HepG2 (cell line): Measurements from ENCODE around the gene RNGTT. TPM values are rescaled to one million over a fixed set of nuclear protein-coding genes. Genes with fewer than 3 reads are reported as not detected.

Experiments used
- ATAC-seq: fragments of 200-7000 bp; cut with Tn5 transposase; 3 replicates; pipeline ENCODE4 v1.9.1; 2020; ENCODE audit warnings: mild to moderate bottlenecking, moderate library complexity
- BruUV-seq: library from RNA; stranded (reverse); fragments of 400-500 nt; replicated peaks from 2 replicates; lab custom pipeline; 2021; lab: Mats Ljungman, UMichigan
- CTCF ChIA-PET: fragments of 300-600 bp; formaldehyde crosslinking; extraction: SDS; loops from one replicate; lab custom pipeline; 2021; ENCODE audit warnings: low total read pairs, inconsistent platforms, low intra/inter-chr PET ratio; lab: Yijun Ruan, JAX
- POLR2A ChIA-PET: fragments of 350-600 bp; sonication (Branson Sonifier 250); formaldehyde crosslinking; loops from one replicate; lab custom pipeline; 2020; ENCODE audit warnings: antibody characterized with exemption, inconsistent platforms; lab: Yijun Ruan, JAX
- DNase-seq: peaks from one replicate; pipeline ENCODE4 v3.0.0-alpha.2; 2015; ENCODE audit warnings: low spot score
- FAIRE-seq: peaks from 3 replicates; lab custom pipeline; 2011; peaks lifted over from hg19 to GRCh38; lab: Jason Lieb, UNC
- H2AFZ ChIP-seq: one replicate; pipeline ENCODE4 v1.6.1; 2011; ENCODE audit warnings: low read length, inconsistent platforms
- H3K27ac ChIP-seq: fragments of 300-600 bp; 3 replicates; pipeline ENCODE4 v1.8.0; 2011; ENCODE audit warnings: mixed run types, mild to moderate bottlenecking, mixed read lengths, low read length, inconsistent platforms; ENCODE audit not compliant: insufficient read depth; ENCODE audit errors: extremely low read length
- H3K27me3 ChIP-seq, 2 experiments: fragments of 200-600 bp in 1 of 2; 2 replicates in 1 of 2; 3 replicates in 1 of 2; pipeline versions ENCODE4 v1.6.0 to v1.8.0; 2011; ENCODE audit warnings: low read length in 2 of 2, mild to moderate bottlenecking in 2 of 2, moderate library complexity in 2 of 2, inconsistent platforms in 1 of 2; ENCODE audit not compliant: insufficient read depth in 2 of 2, control insufficient read depth in 1 of 2
- H3K36me3 ChIP-seq, 2 experiments: fragments of 200-600 bp in 1 of 2; replicated peaks in 1 of 2; 2 replicates in 1 of 2; 3 replicates in 1 of 2; pipeline versions ENCODE4 v1.5.1 to v1.8.0; 2011; ENCODE audit warnings: low read length in 2 of 2, inconsistent platforms in 1 of 2; ENCODE audit not compliant: insufficient read depth in 2 of 2, control insufficient read depth in 1 of 2
- H3K4me1 ChIP-seq: 2 replicates; pipeline ENCODE4 v1.5.1; 2012; ENCODE audit warnings: low read length, inconsistent platforms; ENCODE audit not compliant: insufficient read depth
- H3K4me2 ChIP-seq: 2 replicates; pipeline ENCODE4 v1.6.0; 2011; ENCODE audit warnings: low read depth, low read length, inconsistent platforms
- H3K4me3 ChIP-seq, 3 experiments: fragments of 200-600 bp in 1 of 3; sonication (generic), shearing (Covaris generic) in 1 of 3; replicated peaks in 1 of 3; 2 replicates each; pipeline ENCODE4 v1.5.1; 2011 to 2016; ENCODE audit warnings: low read length in 3 of 3, inconsistent platforms in 2 of 3, low read depth in 2 of 3, mild to moderate bottlenecking in 2 of 3, control low read depth in 1 of 3, mixed read lengths in 1 of 3; ENCODE audit not compliant: insufficient read depth in 1 of 3
- H3K79me2 ChIP-seq: one replicate; pipeline ENCODE4 v1.6.1; 2011; ENCODE audit warnings: low read length, inconsistent platforms; ENCODE audit not compliant: insufficient read depth
- H3K9ac ChIP-seq: 2 replicates; pipeline ENCODE4 v1.6.0; 2011; ENCODE audit warnings: mild to moderate bottlenecking, low read depth, low read length, inconsistent platforms; ENCODE audit not compliant: insufficient read depth
- H3K9me3 ChIP-seq: 2 replicates; pipeline ENCODE4 v1.5.1; 2012; ENCODE audit warnings: mild to moderate bottlenecking, low read length
- H4K20me1 ChIP-seq: 2 replicates; pipeline ENCODE4 v1.6.0; 2011; ENCODE audit warnings: inconsistent platforms, mild to moderate bottlenecking, low read length, moderate library complexity; ENCODE audit not compliant: insufficient read depth
- ATF5 ChIP-seq: sonication (generic); formaldehyde crosslinking; IDR thresholded peaks from 2 replicates; pipeline ENCODE4 v1.4.0; 2020; ENCODE audit warnings: mild to moderate bottlenecking, low read depth, missing genetic modification reagents
- CTCF ChIP-seq: sonication (generic); formaldehyde crosslinking; IDR thresholded peaks from 2 replicates; pipeline ENCODE4 v1.5.0; 2020; ENCODE audit warnings: mild to moderate bottlenecking, missing genetic modification reagents, moderate library complexity
- ELF4 ChIP-seq: sonication (generic); formaldehyde crosslinking; IDR thresholded peaks from 2 replicates; pipeline ENCODE4 v1.5.0; 2020; ENCODE audit warnings: missing genetic modification reagents, mild to moderate bottlenecking, moderate library complexity, borderline replicate concordance
- RBAK ChIP-seq: sonication (generic); formaldehyde crosslinking; IDR thresholded peaks from 2 replicates; pipeline ENCODE4 v1.5.1; 2020; ENCODE audit warnings: mild to moderate bottlenecking, missing genetic modification reagents
- SMC3 ChIP-seq: IDR thresholded peaks from 2 replicates; pipeline ENCODE4 v1.6.1; 2011; ENCODE audit warnings: low read length, improper control_type of control experiment
- STAG1 ChIP-seq: sonication (generic); formaldehyde crosslinking; IDR thresholded peaks from 2 replicates; pipeline ENCODE4 v1.4.0; 2020; ENCODE audit warnings: missing genetic modification reagents
- TOE1 ChIP-seq: sonication (generic); formaldehyde crosslinking; IDR thresholded peaks from 2 replicates; pipeline ENCODE4 v1.4.0; 2020; ENCODE audit warnings: mild to moderate bottlenecking, missing genetic modification reagents
- ZNF576 ChIP-seq: sonication (generic); formaldehyde crosslinking; IDR thresholded peaks from 2 replicates; pipeline ENCODE4 v1.4.0; 2020; ENCODE audit warnings: mild to moderate bottlenecking, missing genetic modification reagents
- ZNF737 ChIP-seq: sonication (generic); formaldehyde crosslinking; IDR thresholded peaks from 2 replicates; pipeline ENCODE4 v1.5.0; 2020; ENCODE audit warnings: missing genetic modification reagents, mild to moderate bottlenecking, borderline replicate concordance
- WGBS: methylation state at CpG from one replicate; pipeline ENCODE4 v1.1.6; 2017; ENCODE audit warnings: low lambda C conversion rate; 5-methylcytosine and 5-hydroxymethylcytosine counted together
- in situ Hi-C: cut with HindIII; loops from 2 replicates; pipeline ENCODE4 v1.10.0; 2017; ENCODE audit warnings: low pct_unique_long_range_greater_than_20kb; ENCODE audit not compliant: extremely low pct_ligation_motif_present
- intact Hi-C: fragments of 100-400 bp; cut with micrococcal nuclease; formaldehyde crosslinking; loops from one replicate; pipeline ENCODE4 v1.10.0; 2022; ENCODE audit not compliant: unreplicated experiment
- polyA plus RNA-seq, 8 experiments: library from polyadenylated mRNA; depleted of rRNA in 3 of 8; stranded (reverse) in 7 of 8; unstranded in 1 of 8; fragments of >200 nt; fragmentation: Illumina TruSeq in 4 of 8; extraction: Trizol in 4 of 8; gene quantifications; 2 replicates each; pipeline versions ENCODE4 v1.2.1 to v1.2.3, GENCODE V29; 2011 to 2016; ENCODE audit warnings: low read depth in 4 of 8, missing spikeins in 1 of 8, mixed read lengths in 1 of 8; ENCODE audit not compliant: insufficient read depth in 1 of 8
- total RNA-seq, 5 experiments: library from RNA; depleted of rRNA; stranded (reverse); fragments of >200 nt; fragmentation: Illumina TruSeq; extraction: Trizol; gene quantifications; 2 replicates each; pipeline ENCODE4 v1.2.3, GENCODE V29; 2016; ENCODE audit warnings: low read depth in 1 of 5

RNGTT gene
- total and polyA plus RNA-seq, 2 of the 13 experiments (the other 11 are each of a cell fraction or from before 2014, with no cell fraction given), result 6.0 to 22.6 TPM

GRCh38 chr6:88599571-88599970 is 363.8 kb downstream of the RNGTT start:
- no peak overlapping the region for H3K4me3 ChIP-seq
- H4K20me1 ChIP-seq, result no peaks in the 10 kb centered on the region
- no TSS peak for BruUV-seq
- H3K27me3 ChIP-seq, result peaks cover 0 to 18% of the 10 kb centered on the region in 2 experiments; a peak in 2 of 5 replicates
- no peaks in the 10 kb centered on the region for H3K9me3 ChIP-seq
- ChIA-PET POLR2A (no interaction called here), CTCF (no interaction called here)
- no peak overlapping the region for H3K4me2 ChIP-seq
- H3K36me3 ChIP-seq, result no peaks in the 10 kb centered on the region
- FAIRE-seq, result no peak
- peak; percentile 91 for ATAC-seq
- H3K27ac ChIP-seq, result no peak overlapping the region
- no peaks in the 10 kb centered on the region for H3K4me1 ChIP-seq
- in situ Hi-C loops, result no loop called here
- peak; percentile 13 for DNase-seq
- TF ChIP-seq ZNF576 (CRISPR knock-in tag) (no peak), ZNF737 (CRISPR knock-in tag) (no peak), ELF4 (CRISPR knock-in tag) (no peak), STAG1 (CRISPR knock-in tag) (peak; percentile 40), TOE1 (CRISPR knock-in tag) (no peak), RBAK (CRISPR knock-in tag) (no peak), SMC3 (peak; percentile 27; the same call in 1 of the 2 replicates), ATF5 (CRISPR knock-in tag) (no peak), CTCF (CRISPR knock-in tag) (peak; percentile 42)
- TF ChIP-seq, all 625 proteins: peak for 3
- Histone ChIP-seq H3K9ac (no peak overlapping the region), H2AFZ (no peak overlapping the region), H3K79me2 (no peaks in the 10 kb centered on the region)
- intact Hi-C loops, result no loop called here
- WGBS, result 31% methylated on average over 5 of the region's 6 CpGs
